Smooth muscle cell (in vitro differentiated cells): ENCODE measurements around the gene ABCA7. TPM values are rescaled to one million over a fixed set of nuclear protein-coding genes. Genes with fewer than 3 reads are reported as not detected.

Experiments used
- DNase-seq: peaks from one replicate; lab custom pipeline; 2025; ENCODE audit not compliant: unreplicated experiment; lab: John Stamatoyannopoulos, UW
- H2AFZ ChIP-seq: fragments of 200-600 bp; sonication (generic); 2 replicates; pipeline ENCODE4 v1.6.0; 2016; ENCODE audit warnings: antibody characterized with exemption, low read depth, mild to moderate bottlenecking
- H3F3A ChIP-seq: fragments of 200-600 bp; sonication (generic); 2 replicates; pipeline ENCODE4 v1.6.0; 2017; ENCODE audit warnings: antibody characterized with exemption, low read depth
- H3K27ac ChIP-seq: fragments of 200-600 bp; sonication (generic); 2 replicates; pipeline ENCODE4 v1.5.1; 2016; ENCODE audit warnings: low read depth, mild to moderate bottlenecking
- H3K27me3 ChIP-seq: fragments of 200-600 bp; sonication (generic); 2 replicates; pipeline ENCODE4 v1.6.1; 2016; ENCODE audit warnings: low read depth, mild to moderate bottlenecking
- H3K36me3 ChIP-seq: fragments of 200-600 bp; sonication (generic); 2 replicates; pipeline ENCODE4 v1.5.1; 2016; ENCODE audit warnings: low read depth
- H3K4me1 ChIP-seq: fragments of 200-600 bp; sonication (generic); 2 replicates; pipeline ENCODE4 v1.5.1; 2016; ENCODE audit warnings: low read depth
- H3K4me2 ChIP-seq: fragments of 200-600 bp; sonication (generic); 2 replicates; pipeline ENCODE4 v1.6.0; 2016; ENCODE audit warnings: mild to moderate bottlenecking
- H3K4me3 ChIP-seq: fragments of 200-600 bp; sonication (generic); 2 replicates; pipeline ENCODE4 v1.5.1; 2016; ENCODE audit warnings: mild to moderate bottlenecking
- H3K79me2 ChIP-seq: fragments of 200-600 bp; sonication (generic); 2 replicates; pipeline ENCODE4 v1.6.0; 2016; ENCODE audit warnings: low read depth, mild to moderate bottlenecking
- H3K9ac ChIP-seq: fragments of 200-600 bp; sonication (generic); 2 replicates; pipeline ENCODE4 v1.6.0; 2016; ENCODE audit warnings: low read depth
- H3K9me3 ChIP-seq: fragments of 200-600 bp; sonication (generic); replicated peaks from 2 replicates; pipeline ENCODE4 v1.5.1; 2016; ENCODE audit warnings: low read depth
- H4K20me1 ChIP-seq: fragments of 200-600 bp; sonication (generic); 2 replicates; pipeline ENCODE4 v1.6.0; 2016; ENCODE audit warnings: low read depth
- CTCF ChIP-seq: fragments of 200-600 bp; sonication (generic); IDR thresholded peaks from 2 replicates; pipeline ENCODE4 v1.5.1; 2017; ENCODE audit warnings: borderline replicate concordance, mild to moderate bottlenecking, antibody characterized with exemption; ENCODE audit not compliant: insufficient read depth, poor library complexity, severe bottlenecking
- WGBS: methylation state at CpG from one replicate; pipeline ENCODE4 v1.1.7; 2016; ENCODE audit warnings: low lambda C conversion rate; 5-methylcytosine and 5-hydroxymethylcytosine counted together
- polyA plus RNA-seq: library from polyadenylated mRNA; unstranded; fragments of >200 nt; fragmentation: Nextera tagmentation; extraction: Ambion mirVana; gene quantifications from 2 replicates; pipeline ENCODE4 v1.2.1, GENCODE V29; 2016
- total RNA-seq: library from RNA; depleted of rRNA; stranded (reverse); fragments of >200 nt; gene quantifications from 2 replicates; pipeline ENCODE4 v1.2.3, GENCODE V29; 2014

Gene ABCA7
- total and polyA plus RNA-seq, 2 experiments from 2014 or later: 4.1 to 11.8 TPM

DNA sequence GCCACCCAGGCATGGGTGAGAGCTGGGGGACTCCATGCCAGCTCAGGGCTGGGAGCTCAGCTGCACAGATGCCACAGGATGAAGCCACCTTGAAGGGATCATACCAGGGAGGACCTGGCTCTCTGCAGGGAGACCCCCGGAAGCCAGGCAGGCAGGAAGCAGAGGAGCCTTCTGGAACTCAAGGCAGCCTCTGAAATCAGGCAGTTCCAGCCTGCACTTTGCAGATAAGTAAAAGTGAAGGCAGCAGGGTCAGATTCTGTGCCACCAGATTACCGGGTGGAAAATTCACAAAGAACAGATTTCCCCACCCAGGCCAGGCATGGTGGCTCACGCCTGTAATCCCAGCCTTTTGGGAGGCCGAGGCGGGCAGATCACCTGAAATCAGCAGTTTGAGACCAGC lies 21.5 kb upstream of the ABCA7 start:
- no peak for DNase-seq
- Histone ChIP-seq H4K20me1 (peaks cover 72% of the 10 kb centered on the region), H3K36me3 (no peaks in the 10 kb centered on the region), H3K27ac (peak overlapping the region; percentile 11), H3F3A (peaks cover 10% of the 10 kb centered on the region), H3K4me1 (peaks cover 27% of the 10 kb centered on the region), H3K9me3 (no peaks in the 10 kb centered on the region), H3K9ac (no peak overlapping the region), H3K4me3 (no peak overlapping the region), H3K4me2 (peak overlapping the region; percentile 96), H2AFZ (no peak overlapping the region), H3K79me2 (peaks cover 72% of the 10 kb centered on the region), H3K27me3 (no peaks in the 10 kb centered on the region)
- no peak for TF ChIP-seq CTCF
- WGBS: 92% methylated on average over 5 of the region's 5 CpGs

- Histone ChIP-seq H3K79me2 (peaks cover 65% of the 10 kb centered on the region), H3K9ac (peak overlapping the region; percentile 97), H3K9me3 (no peaks in the 10 kb centered on the region), H2AFZ (no peak overlapping the region), H3K4me1 (peaks cover 27% of the 10 kb centered on the region), H3K4me2 (peak overlapping the region; percentile 96), H3K27ac (peak overlapping the region; percentile 11), H4K20me1 (peaks cover 66% of the 10 kb centered on the region), H3K4me3 (peak overlapping the region; percentile 87), H3K27me3 (no peaks in the 10 kb centered on the region), H3F3A (peaks cover 10% of the 10 kb centered on the region), H3K36me3 (no peaks in the 10 kb centered on the region)
- TF ChIP-seq CTCF: no peak
- DNase-seq: no peak
- 84% methylated on average over 17 of the region's 17 CpGs for WGBS
Measured at GRCh38 chr19:1018932-1019615, 20.8 kb upstream of the ABCA7 start.

GRCh38 chr19:1019616-1019961 lies 20.3 kb upstream of the ABCA7 start:
- H3K27me3 ChIP-seq: no peaks in the 10 kb centered on the region
- H3K79me2 ChIP-seq: peaks cover 60% of the 10 kb centered on the region
- no peaks in the 10 kb centered on the region for H3K36me3 ChIP-seq
- H2AFZ ChIP-seq: no peak overlapping the region
- no peak for DNase-seq
- TF ChIP-seq CTCF: no peak
- peak overlapping the region; percentile 96 for H3K4me2 ChIP-seq
- peaks cover 60% of the 10 kb centered on the region for H4K20me1 ChIP-seq
- H3K4me3 ChIP-seq: peak overlapping the region; percentile 87
- peak overlapping the region; percentile 95 for H3K27ac ChIP-seq
- peak overlapping the region; percentile 97 for H3K9ac ChIP-seq
- WGBS: 83% methylated on average over 18 of the region's 18 CpGs
- peaks cover 27% of the 10 kb centered on the region for H3K4me1 ChIP-seq
- peaks cover 10% of the 10 kb centered on the region for H3F3A ChIP-seq
- H3K9me3 ChIP-seq: no peaks in the 10 kb centered on the region
